Mesodermal cell (in vitro differentiated cells): ENCODE measurements around the gene MAP3K5.

ENCODE experiments used
- H3K27ac ChIP-seq: 2 replicates; pipeline ENCODE4 v1.7.0; 2013; ENCODE audit warnings: mild to moderate bottlenecking, low read depth, low read length, moderate library complexity; ENCODE audit not compliant: severe bottlenecking
- H3K36me3 ChIP-seq: 2 replicates; pipeline ENCODE4 v1.7.1; 2013; ENCODE audit warnings: mild to moderate bottlenecking, low read length, moderate library complexity; ENCODE audit not compliant: control insufficient read depth, insufficient read depth
- H3K4me1 ChIP-seq: one replicate; pipeline ENCODE4 v1.7.1; 2013; ENCODE audit warnings: mild to moderate bottlenecking, low read length; ENCODE audit not compliant: insufficient read depth, control insufficient read depth, poor library complexity, severe bottlenecking
- H3K4me3 ChIP-seq: 2 replicates; pipeline ENCODE4 v1.7.0; 2013; ENCODE audit warnings: low read length, control low read depth, mild to moderate bottlenecking; ENCODE audit not compliant: insufficient read depth, poor library complexity, severe bottlenecking; ENCODE audit errors: extremely low read depth
- H3K9me3 ChIP-seq: 2 replicates; pipeline ENCODE4 v1.7.1; 2013; ENCODE audit warnings: mild to moderate bottlenecking, low read length, moderate library complexity; ENCODE audit not compliant: control insufficient read depth
- WGBS, 2 experiments: methylation state at CpG; one replicate each; pipeline ENCODE4 v1.1.5; 2013; ENCODE audit warnings: missing lambda C conversion rate in 2 of 2; ENCODE audit not compliant: insufficient coverage in 2 of 2; 5-methylcytosine and 5-hydroxymethylcytosine counted together

Gene MAP3K5

DNA sequence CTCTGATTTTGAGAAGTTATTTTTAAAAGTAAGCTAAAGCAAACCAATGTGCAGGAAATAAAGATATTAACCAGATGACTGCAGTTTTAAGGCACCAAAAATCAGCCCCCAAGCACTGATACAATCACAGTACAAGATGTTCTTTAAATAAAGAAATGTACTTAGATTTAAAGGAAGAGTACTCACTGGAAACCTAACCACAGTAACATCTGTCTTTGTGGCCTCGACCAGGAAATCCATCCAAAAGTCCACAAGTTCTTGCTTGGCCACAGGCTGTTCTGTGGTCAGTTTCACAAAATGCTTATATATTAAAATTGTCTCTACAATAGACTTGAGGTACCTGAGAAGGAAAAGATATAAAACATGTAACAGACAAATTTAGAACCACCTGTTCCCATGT, 136.2 kb downstream of the MAP3K5 start:
- H3K27ac ChIP-seq = no peak overlapping the region
- no peaks in the 10 kb centered on the region for H3K9me3 ChIP-seq
- H3K4me1 ChIP-seq = no peaks in the 10 kb centered on the region
- WGBS, 2 experiments = 100% methylated on average over 1 of the region's 1 CpG; no CpG with 5 or more reads in 1 of the 2 experiments
- no peak overlapping the region for H3K4me3 ChIP-seq
- H3K36me3 ChIP-seq = no peaks in the 10 kb centered on the region

DNA sequence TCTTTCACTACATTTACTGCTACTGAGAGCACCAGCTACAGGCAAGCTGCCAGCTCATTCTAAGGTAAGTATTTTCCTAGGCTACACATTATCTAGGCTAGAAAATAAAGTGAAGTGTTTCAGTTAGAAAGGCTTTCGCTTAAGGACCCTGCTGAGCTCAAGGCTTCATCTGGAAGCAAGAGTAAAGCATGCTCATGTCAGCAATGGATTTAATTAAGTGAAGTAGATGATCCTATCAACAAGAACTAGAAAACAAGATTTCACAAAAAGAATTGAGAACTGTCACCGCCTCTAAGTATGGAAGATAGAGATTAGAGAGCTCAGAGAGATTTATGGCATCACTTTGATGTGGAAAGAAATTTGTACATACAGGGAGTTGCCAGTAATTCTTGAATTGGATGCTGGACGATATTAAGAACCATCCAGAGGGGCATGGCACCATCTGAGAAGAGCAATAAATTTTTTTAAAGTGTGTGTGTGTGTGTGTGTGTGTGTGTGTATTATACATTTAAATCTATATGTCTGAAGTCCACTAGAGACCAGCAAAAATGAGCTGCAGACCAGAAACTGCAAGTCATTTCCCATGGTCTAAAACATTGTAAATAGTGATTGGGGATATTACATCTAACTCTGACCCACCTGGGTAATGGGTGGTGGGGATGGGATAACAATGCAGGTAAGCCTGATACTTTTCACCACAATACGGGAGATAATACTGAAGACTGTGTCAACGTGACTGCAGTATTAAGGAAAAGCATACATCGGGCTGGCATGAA, 136.8 kb downstream of the MAP3K5 start:
- Histone ChIP-seq H3K9me3 (no peaks in the 10 kb centered on the region), H3K36me3 (no peaks in the 10 kb centered on the region), H3K4me3 (no peak overlapping the region), H3K4me1 (no peaks in the 10 kb centered on the region), H3K27ac (no peak overlapping the region)
- WGBS, 2 experiments = 97 to 100% methylated on average over 1 to 3 of the region's 6 CpGs

DNA sequence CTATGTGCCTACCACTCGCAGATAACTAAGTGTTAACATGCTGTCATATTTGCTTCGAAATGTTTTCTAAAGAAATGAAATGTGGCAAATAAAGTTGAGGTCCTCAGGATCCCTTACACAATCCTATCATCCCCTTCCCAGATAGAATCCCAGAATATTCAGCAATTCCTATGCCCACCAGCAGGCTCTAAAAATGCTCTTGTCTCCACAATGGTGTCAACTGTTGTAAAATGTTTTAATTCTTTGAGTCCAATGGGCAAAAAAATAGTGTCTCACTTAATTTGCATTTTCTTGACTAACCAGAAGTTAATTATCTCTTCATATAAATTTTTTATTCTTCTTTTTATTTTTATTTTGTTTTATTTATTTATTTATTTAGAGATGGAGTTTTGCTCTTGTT, 138.2 kb downstream of the MAP3K5 start:
- no peaks in the 10 kb centered on the region for H3K9me3 ChIP-seq
- H3K4me3 ChIP-seq = no peak overlapping the region
- no peaks in the 10 kb centered on the region for H3K36me3 ChIP-seq
- no peak overlapping the region for H3K27ac ChIP-seq
- no CpG with 5 or more reads among the region's 2 CpGs for WGBS, 2 experiments
- no peaks in the 10 kb centered on the region for H3K4me1 ChIP-seq

DNA sequence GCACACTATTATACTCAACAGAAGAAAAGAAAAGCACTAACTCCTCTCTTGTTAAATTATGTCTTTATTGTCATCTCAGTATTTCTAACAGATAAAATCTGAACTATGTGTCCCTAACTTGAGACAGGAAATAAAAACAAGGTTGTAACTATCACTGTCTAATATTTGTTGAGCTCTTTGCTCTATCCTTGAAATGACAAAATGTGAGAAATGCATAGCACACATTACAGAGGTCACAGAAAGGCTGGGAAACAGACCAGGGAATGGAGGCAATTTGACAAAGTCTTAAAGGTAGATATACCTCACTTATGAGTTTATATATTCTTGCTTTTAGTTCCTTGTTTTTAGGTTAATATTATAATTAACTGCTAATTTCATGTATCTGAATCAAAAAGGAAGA, 139.6 kb downstream of the MAP3K5 start:
- no peaks in the 10 kb centered on the region for H3K9me3 ChIP-seq

DNA sequence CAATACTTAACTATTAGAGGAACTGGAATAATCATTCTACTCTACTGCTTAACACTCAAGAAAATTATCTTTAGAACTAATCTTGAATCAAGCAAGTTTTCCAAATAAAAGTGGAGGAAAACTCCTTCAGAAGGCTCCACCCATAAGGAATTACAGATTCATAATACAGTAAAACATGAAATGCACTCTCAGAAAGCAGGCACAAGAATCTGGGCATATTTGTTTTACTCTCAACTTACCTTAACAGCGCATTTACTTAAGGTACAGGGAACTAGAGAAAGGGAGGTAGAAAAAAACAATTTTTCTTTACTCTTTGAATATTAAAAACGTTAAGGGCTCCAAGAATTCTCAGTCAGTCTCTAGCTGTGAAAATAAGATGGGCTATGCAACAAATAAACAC, 140.3 kb downstream of the MAP3K5 start:
- H3K9me3 ChIP-seq = no peaks in the 10 kb centered on the region
- H3K4me3 ChIP-seq = no peak overlapping the region
- H3K27ac ChIP-seq = no peak overlapping the region
- WGBS, 2 experiments = no CpG with 5 or more reads among the region's 2 CpGs
- peaks cover 6% of the 10 kb centered on the region for H3K4me1 ChIP-seq
- H3K36me3 ChIP-seq = no peaks in the 10 kb centered on the region

More for the DNA sequence above, 139.6 kb downstream of the MAP3K5 start:
- Histone ChIP-seq H3K4me3 (no peak overlapping the region), H3K27ac (no peak overlapping the region), H3K4me1 (peaks cover 4% of the 10 kb centered on the region), H3K36me3 (no peaks in the 10 kb centered on the region)

DNA sequence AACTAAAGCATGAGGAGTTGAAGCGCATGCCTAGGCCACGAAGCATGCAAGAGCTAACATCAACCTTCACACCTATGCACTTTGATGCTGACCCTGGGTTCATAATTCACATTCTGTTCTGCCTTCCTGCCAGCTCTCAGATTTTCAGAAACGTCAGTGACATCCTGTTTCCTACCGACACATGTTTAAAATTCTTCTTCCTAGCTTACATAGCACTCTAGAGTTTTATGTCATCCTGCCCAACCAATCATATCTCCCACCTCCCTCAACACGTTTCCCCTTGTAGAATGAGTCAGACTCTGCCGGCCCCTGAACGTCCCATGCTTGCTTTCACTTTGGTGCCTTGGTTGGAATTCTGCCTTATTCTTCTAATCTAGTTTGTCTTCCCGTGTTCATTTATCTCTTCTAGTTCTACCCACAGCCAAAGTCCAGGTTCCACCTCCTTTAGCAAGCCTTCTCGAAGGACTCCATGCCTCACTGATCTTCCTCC, 144.9 kb downstream of the MAP3K5 start:
- Histone ChIP-seq H3K4me3 (no peak overlapping the region), H3K4me1 (peaks cover 11% of the 10 kb centered on the region), H3K36me3 (no peaks in the 10 kb centered on the region), H3K9me3 (no peaks in the 10 kb centered on the region), H3K27ac (no peak overlapping the region)
- 85 to 90% methylated on average over 9 of the region's 9 CpGs for WGBS, 2 experiments

DNA sequence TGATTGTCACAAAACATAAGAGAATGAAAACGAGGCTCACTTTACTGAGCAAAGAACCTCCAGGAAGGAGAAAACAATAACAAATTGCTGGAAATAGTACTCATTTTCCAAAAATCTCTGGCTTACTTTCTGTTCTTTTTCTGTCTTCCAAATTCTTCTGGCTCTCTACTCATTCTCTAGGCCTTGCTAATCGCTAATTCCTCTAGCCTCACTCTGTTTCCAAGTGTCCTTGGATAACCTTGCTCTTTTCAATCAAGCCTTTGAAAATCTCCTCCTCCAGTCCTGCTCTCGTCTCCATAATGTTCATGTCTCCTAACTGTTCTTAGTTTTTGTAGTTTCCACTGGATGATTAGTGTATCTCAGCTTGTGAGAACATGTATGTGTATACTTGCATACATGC, 145.9 kb downstream of the MAP3K5 start:
- Histone ChIP-seq H3K27ac (no peak overlapping the region), H3K4me3 (no peak overlapping the region), H3K4me1 (peaks cover 11% of the 10 kb centered on the region), H3K36me3 (no peaks in the 10 kb centered on the region), H3K9me3 (no peaks in the 10 kb centered on the region)
- WGBS, 2 experiments = 74 to 95% methylated on average over 1 to 2 of the region's 3 CpGs

DNA sequence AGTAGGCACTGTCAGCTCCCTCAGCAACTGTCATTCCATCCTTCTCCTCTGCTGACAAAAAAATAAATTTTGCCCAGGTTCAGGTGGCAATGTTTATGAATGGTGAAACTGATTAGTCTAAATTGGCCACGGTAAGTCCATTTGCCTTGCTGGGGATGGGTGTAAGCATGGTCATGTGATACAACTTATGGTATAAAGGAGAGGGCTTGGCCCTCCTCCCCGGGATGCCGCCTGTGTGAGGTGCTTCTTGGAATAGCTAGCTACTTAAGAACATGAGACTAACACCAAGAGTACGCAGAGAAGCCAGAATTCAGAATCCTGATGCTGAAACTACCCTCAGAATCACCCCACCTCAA, 147.7 kb downstream of the MAP3K5 start:
- WGBS, 2 experiments = 86 to 92% methylated on average over 3 to 4 of the region's 4 CpGs
- Histone ChIP-seq H3K4me3 (no peak overlapping the region), H3K4me1 (peaks cover 11% of the 10 kb centered on the region), H3K27ac (no peak overlapping the region), H3K9me3 (no peaks in the 10 kb centered on the region), H3K36me3 (no peaks in the 10 kb centered on the region)

DNA sequence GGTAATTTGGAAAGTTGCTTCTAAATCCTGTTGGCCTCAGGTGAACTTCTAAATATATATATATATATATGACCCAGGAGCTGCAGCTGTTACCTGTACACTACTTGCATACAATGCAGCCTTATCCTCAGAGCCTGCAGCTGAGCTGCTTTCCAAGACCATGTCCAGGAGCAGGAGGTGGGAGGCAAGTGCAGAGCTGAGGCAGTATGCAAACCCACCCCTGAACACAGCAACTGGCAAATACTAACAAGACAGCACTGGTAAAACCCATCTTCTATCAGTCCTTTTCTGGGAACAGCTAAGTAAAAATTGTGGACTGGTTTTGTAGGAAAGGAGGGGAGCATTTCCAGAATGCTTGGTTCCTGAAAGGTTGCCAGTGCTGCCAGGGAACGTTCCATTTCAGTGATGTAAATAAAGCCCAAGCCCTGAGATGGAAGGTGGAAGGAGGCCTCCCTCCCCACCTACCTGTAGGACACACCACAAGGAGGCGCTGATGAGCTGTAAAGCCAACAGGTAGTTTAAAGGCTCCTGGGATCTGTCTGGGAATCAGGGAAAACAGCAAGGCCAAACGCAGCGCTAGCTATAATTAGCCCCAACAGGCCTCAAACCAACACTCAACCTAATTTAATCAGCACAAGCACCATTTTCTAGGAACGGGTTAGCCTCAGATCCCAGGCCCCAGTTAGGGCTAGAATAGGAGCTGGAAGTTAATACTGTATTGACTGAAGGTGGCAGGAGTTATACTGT, 148.3 kb downstream of the MAP3K5 start:
- Histone ChIP-seq H3K4me1 (peaks cover 11% of the 10 kb centered on the region), H3K27ac (no peak overlapping the region), H3K9me3 (no peaks in the 10 kb centered on the region), H3K36me3 (no peaks in the 10 kb centered on the region), H3K4me3 (no peak overlapping the region)
- WGBS, 2 experiments = no CpG with 5 or more reads among the region's 5 CpGs

DNA sequence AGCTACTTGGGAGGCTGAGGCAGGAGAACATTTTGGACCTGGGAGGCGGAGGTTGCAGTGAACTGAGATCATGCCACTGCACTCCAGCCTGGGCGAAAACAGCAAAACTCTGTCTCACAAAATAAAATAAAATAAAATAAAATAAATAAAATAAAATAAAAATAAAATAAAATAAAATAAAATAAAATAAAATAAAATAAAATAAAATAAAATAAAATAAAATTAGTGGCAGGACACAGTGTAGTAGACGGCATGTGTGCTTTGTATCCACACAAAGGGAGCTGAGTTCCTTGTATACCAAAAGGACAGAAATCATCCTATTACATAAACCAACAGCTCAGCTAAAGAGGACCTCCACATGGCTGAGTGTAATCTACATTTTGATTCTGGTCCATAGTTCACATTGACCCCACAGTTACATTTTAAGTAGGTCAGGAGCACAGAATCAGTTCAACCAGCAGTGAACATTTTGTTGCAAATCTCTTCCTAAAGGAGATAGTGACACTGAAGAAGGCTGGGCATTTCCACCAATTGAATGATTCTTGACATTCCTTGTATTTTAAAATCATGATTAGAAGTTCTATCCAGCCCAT, 150.3 kb downstream of the MAP3K5 start:
- no peak overlapping the region for H3K4me3 ChIP-seq
- H3K9me3 ChIP-seq = no peaks in the 10 kb centered on the region
- peaks cover 5% of the 10 kb centered on the region for H3K4me1 ChIP-seq
- no CpG with 5 or more reads among the region's 3 CpGs for WGBS, 2 experiments
- H3K36me3 ChIP-seq = no peaks in the 10 kb centered on the region
- H3K27ac ChIP-seq = no peak overlapping the region

DNA sequence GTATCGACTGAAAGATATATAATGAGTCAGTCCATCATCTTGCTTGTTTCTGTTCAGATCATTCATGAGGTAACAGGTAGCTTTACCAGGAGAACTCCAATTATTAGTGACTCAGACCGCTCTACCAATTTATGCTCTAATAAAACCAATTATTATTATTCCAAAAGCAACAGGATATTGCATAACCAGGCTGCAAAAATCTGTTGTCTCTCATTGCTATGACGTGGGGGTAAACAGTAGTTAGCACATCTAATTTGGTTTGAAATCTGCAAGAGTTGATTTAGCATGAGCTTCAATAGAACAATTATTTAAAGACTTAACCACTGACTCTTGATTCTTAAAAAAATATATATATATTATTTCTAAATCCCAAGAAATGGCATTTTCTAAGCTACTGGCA, 151.1 kb downstream of the MAP3K5 start:
- Histone ChIP-seq H3K27ac (no peak overlapping the region), H3K36me3 (no peaks in the 10 kb centered on the region), H3K9me3 (no peaks in the 10 kb centered on the region), H3K4me3 (no peak overlapping the region), H3K4me1 (no peaks in the 10 kb centered on the region)
- WGBS, 2 experiments = 100% methylated on average over 1 of the region's 3 CpGs
